Neural cell (in vitro differentiated cells): Measurements from ENCODE around the gene GAPVD1. TPM values are rescaled to one million over a fixed set of nuclear protein-coding genes. Genes with fewer than 3 reads are reported as not detected.

Experiments used
- H2AFZ ChIP-seq: fragments of 200-600, 300-800 bp; sonication (generic), shearing (Covaris generic); 2 replicates; pipeline ENCODE4 v1.6.0; 2014; ENCODE audit warnings: low read depth, mild to moderate bottlenecking, antibody characterized with exemption, low read length, moderate library complexity
- H3F3A ChIP-seq: fragments of 200-600 bp; shearing (Covaris generic); 2 replicates; pipeline ENCODE4 v1.6.1; 2016; ENCODE audit warnings: mild to moderate bottlenecking, moderate library complexity, mixed read lengths, antibody characterized with exemption, low read length; ENCODE audit not compliant: insufficient read depth, poor library complexity, severe bottlenecking
- H3K27ac ChIP-seq: fragments of 200-600, 300-800 bp; sonication (generic), shearing (Covaris generic); 2 replicates; pipeline ENCODE4 v1.5.1; 2014; ENCODE audit warnings: mild to moderate bottlenecking, low read length, moderate library complexity
- H3K27me3 ChIP-seq: fragments of 300-800, 200-600 bp; sonication (generic), shearing (Covaris generic); 2 replicates; pipeline ENCODE4 v1.6.0; 2014; ENCODE audit warnings: mild to moderate bottlenecking, low read depth, low read length, moderate library complexity; ENCODE audit not compliant: insufficient read depth
- H3K36me3 ChIP-seq: fragments of 300-800, 200-600 bp; sonication (generic), shearing (Covaris generic); 2 replicates; pipeline ENCODE4 v1.5.1; 2014; ENCODE audit warnings: mild to moderate bottlenecking, antibody characterized with exemption, low read length, moderate library complexity; ENCODE audit not compliant: insufficient read depth
- H3K4me2 ChIP-seq: fragments of 300-800, 200-600 bp; sonication (generic), shearing (Covaris generic); 2 replicates; pipeline ENCODE4 v1.6.0; 2014; ENCODE audit warnings: mild to moderate bottlenecking, low read length
- H3K4me3 ChIP-seq: fragments of 300-800, 200-600 bp; sonication (generic), shearing (Covaris generic); 2 replicates; pipeline ENCODE4 v1.5.1; 2014; ENCODE audit warnings: mild to moderate bottlenecking, low read length, moderate library complexity
- H3K79me2 ChIP-seq: fragments of 200-600 bp; shearing (Covaris generic); replicated peaks from 2 replicates; pipeline ENCODE4 v1.6.0; 2014; ENCODE audit warnings: mild to moderate bottlenecking, low read length, moderate library complexity; ENCODE audit not compliant: insufficient read depth
- H3K9ac ChIP-seq: fragments of 300-800, 200-600 bp; sonication (generic), shearing (Covaris generic); 2 replicates; pipeline ENCODE4 v1.6.1; 2016; ENCODE audit warnings: mild to moderate bottlenecking, low read length, mixed read lengths
- H3K9me2 ChIP-seq: fragments of 200-600 bp; shearing (Covaris generic); 2 replicates; pipeline ENCODE4 v1.6.1; 2016; ENCODE audit warnings: mild to moderate bottlenecking, low read length, mixed read lengths; ENCODE audit not compliant: insufficient read depth
- H3K9me3 ChIP-seq: fragments of 200-600, 300-800 bp; sonication (generic), shearing (Covaris generic); 2 replicates; pipeline ENCODE4 v1.6.1; 2016; ENCODE audit warnings: mild to moderate bottlenecking, mixed run types, low read length, moderate library complexity, mixed read lengths
- H4K20me1 ChIP-seq: fragments of 200-600 bp; shearing (Covaris generic); 2 replicates; pipeline ENCODE4 v1.6.1; 2016; ENCODE audit warnings: mild to moderate bottlenecking, mixed run types; ENCODE audit not compliant: insufficient read depth
- CTCF ChIP-seq: fragments of 450-650 bp; IDR thresholded peaks from 2 replicates; pipeline ENCODE4 v1.5.1; 2014; ENCODE audit warnings: antibody characterized with exemption, mild to moderate bottlenecking, moderate library complexity; ENCODE audit not compliant: poor library complexity, severe bottlenecking
- EP300 ChIP-seq: fragments of 450-650 bp; conservative IDR thresholded peaks from 2 replicates; pipeline ENCODE4 v1.6.1; 2014; ENCODE audit warnings: antibody characterized with exemption, mild to moderate bottlenecking, moderate library complexity; ENCODE audit not compliant: poor library complexity, severe bottlenecking
- EZH2 ChIP-seq: fragments of 200-600, 300-800 bp; shearing (Covaris generic), sonication (generic); IDR thresholded peaks from 2 replicates; pipeline ENCODE4 v1.6.1; 2014; ENCODE audit warnings: antibody characterized with exemption, low read length, borderline replicate concordance, mild to moderate bottlenecking; ENCODE audit not compliant: insufficient read depth, poor library complexity, severe bottlenecking
- MXI1 ChIP-seq: fragments of 450-650 bp; conservative IDR thresholded peaks from 2 replicates; pipeline ENCODE4 v1.6.1; 2014; ENCODE audit warnings: antibody characterized with exemption, mild to moderate bottlenecking; ENCODE audit not compliant: poor library complexity, severe bottlenecking
- POLR2AphosphoS5 ChIP-seq: IDR thresholded peaks from 2 replicates; pipeline ENCODE4 v1.6.1; 2012
- RAD21 ChIP-seq: fragments of 450-650 bp; conservative IDR thresholded peaks from 2 replicates; pipeline ENCODE4 v1.6.1; 2014; ENCODE audit warnings: antibody characterized with exemption, mild to moderate bottlenecking, moderate library complexity
- REST ChIP-seq: IDR thresholded peaks from 2 replicates; pipeline ENCODE4 v1.6.1; 2012; ENCODE audit warnings: borderline replicate concordance
- SMC3 ChIP-seq: fragments of 450-650 bp; conservative IDR thresholded peaks from 2 replicates; pipeline ENCODE4 v1.6.1; 2014; ENCODE audit warnings: antibody characterized with exemption, mild to moderate bottlenecking, moderate library complexity; ENCODE audit not compliant: poor library complexity
- TAF1 ChIP-seq: IDR thresholded peaks from 2 replicates; pipeline ENCODE4 v1.6.1; 2012; ENCODE audit warnings: low read depth
- polyA plus RNA-seq: library from polyadenylated mRNA; depleted of rRNA; stranded (reverse); fragments of >200 nt; gene quantifications from 2 replicates; pipeline ENCODE4 v1.2.3, GENCODE V29; 2014

The GAPVD1 gene
- polyA plus RNA-seq, 1 donor from 2014 or later = 49.2 TPM

GRCh38 chr9:125241863-125242739, 19.5 kb upstream of the GAPVD1 start:
- Histone ChIP-seq H3K79me2 (peaks cover 37% of the 10 kb centered on the region), H3K27me3 (no peaks in the 10 kb centered on the region), H3K9me3 (no peaks in the 10 kb centered on the region), H3K4me3 (peak overlapping the region; percentile 90), H3K4me2 (peak overlapping the region; percentile 78), H3K36me3 (peaks cover 12% of the 10 kb centered on the region), H3K9me2 (no peaks in the 10 kb centered on the region), H3K27ac (peak overlapping the region; percentile 88), H2AFZ (peak overlapping the region; percentile 86), H3F3A (no peaks in the 10 kb centered on the region), H4K20me1 (no peaks in the 10 kb centered on the region), H3K9ac (peak overlapping the region; percentile 92)
- TF ChIP-seq TAF1 (peak; percentile 28), SMC3 (no peak), RAD21 (no peak), CTCF (no peak), REST (peak; percentile 28), POLR2AphosphoS5 (no peak), EP300 (no peak), EZH2 (no peak), MXI1 (no peak)

- TF ChIP-seq MXI1 = no peak
- Histone ChIP-seq H3K9me3 (no peaks in the 10 kb centered on the region), H3K79me2 (peaks cover 22% of the 10 kb centered on the region), H3K9ac (no peak overlapping the region), H4K20me1 (no peaks in the 10 kb centered on the region), H3K36me3 (peaks cover 4% of the 10 kb centered on the region), H3K4me3 (no peak overlapping the region), H3K27ac (no peak overlapping the region), H2AFZ (no peak overlapping the region), H3K27me3 (no peaks in the 10 kb centered on the region), H3K4me2 (no peak overlapping the region), H3K9me2 (no peaks in the 10 kb centered on the region), H3F3A (no peaks in the 10 kb centered on the region)
These were observed 17.8 kb upstream of the GAPVD1 start for GRCh38 chr9:125243792-125244260.
